HFF-Myc (cell line): ENCODE results near the gene ARAP1.

ENCODE experiments used
- DNase-seq: peaks from one replicate; pipeline ENCODE4 v3.0.0-alpha.2; 2011; ENCODE audit warnings: low read depth; ENCODE audit errors: extremely low read depth
- H3K4me3 ChIP-seq: replicated peaks from 2 replicates; pipeline ENCODE4 v1.5.1; 2011; ENCODE audit warnings: low read depth, mild to moderate bottlenecking, control low read depth, low read length
- TF ChIP-seq, protein P1 (sequence below): IDR thresholded peaks from 2 replicates; pipeline ENCODE4 v1.5.1; 2012; ENCODE audit warnings: mild to moderate bottlenecking, low read depth, low read length, control low read depth; ENCODE audit errors: missing control alignments

Gene ARAP1

DNA sequence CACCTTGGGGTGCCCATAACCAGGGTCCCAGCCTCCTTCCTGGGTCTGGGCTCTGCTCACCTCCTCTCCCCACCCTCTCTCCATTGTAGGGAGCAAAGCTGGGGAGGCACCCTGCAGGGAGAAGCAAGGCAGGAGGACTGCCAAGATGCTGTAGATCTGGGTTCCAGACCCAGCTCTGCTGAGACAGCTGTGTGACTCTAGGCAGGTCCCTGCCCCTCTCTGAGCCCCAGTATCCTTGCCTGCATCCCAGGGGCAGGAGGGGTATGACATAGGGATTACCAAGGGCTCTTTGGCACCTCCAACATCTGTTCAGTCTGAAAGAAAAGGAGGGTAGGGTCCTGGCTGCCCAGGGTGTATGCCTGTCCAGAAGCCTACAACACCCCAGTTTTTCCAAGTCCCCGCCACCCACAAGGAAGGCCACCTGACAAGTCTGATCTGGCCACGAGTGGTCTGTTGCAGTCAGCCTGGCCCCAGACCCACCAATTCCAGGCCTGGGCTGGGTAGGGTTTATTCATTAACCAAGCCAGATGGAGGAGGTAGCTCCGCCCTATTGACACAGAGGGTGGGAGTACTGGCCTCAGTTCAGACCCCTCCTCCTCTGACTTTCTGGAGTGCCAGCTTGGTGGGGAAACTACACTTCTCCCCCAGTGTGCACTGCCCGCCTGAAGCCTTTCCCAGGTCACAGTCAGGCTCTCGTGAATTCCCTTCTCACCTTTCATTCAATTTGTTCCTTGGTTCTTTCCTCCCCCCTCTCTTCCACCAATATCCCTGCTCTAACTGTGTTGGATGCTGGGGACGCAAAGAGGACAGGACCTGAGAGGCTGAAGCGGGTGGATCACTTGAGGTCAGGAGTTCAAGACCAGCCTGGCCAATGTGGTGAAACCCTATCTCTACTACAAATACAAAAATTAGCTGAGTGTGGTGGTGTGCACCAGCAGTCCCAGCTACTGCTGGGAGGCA is 26.6 kb upstream of the ARAP1 start:
- TF ChIP-seq, protein P1, sequence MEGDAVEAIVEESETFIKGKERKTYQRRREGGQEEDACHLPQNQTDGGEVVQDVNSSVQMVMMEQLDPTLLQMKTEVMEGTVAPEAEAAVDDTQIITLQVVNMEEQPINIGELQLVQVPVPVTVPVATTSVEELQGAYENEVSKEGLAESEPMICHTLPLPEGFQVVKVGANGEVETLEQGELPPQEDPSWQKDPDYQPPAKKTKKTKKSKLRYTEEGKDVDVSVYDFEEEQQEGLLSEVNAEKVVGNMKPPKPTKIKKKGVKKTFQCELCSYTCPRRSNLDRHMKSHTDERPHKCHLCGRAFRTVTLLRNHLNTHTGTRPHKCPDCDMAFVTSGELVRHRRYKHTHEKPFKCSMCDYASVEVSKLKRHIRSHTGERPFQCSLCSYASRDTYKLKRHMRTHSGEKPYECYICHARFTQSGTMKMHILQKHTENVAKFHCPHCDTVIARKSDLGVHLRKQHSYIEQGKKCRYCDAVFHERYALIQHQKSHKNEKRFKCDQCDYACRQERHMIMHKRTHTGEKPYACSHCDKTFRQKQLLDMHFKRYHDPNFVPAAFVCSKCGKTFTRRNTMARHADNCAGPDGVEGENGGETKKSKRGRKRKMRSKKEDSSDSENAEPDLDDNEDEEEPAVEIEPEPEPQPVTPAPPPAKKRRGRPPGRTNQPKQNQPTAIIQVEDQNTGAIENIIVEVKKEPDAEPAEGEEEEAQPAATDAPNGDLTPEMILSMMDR, result no peak
- DNase-seq, result no peak
- no peak overlapping the region for H3K4me3 ChIP-seq

DNA sequence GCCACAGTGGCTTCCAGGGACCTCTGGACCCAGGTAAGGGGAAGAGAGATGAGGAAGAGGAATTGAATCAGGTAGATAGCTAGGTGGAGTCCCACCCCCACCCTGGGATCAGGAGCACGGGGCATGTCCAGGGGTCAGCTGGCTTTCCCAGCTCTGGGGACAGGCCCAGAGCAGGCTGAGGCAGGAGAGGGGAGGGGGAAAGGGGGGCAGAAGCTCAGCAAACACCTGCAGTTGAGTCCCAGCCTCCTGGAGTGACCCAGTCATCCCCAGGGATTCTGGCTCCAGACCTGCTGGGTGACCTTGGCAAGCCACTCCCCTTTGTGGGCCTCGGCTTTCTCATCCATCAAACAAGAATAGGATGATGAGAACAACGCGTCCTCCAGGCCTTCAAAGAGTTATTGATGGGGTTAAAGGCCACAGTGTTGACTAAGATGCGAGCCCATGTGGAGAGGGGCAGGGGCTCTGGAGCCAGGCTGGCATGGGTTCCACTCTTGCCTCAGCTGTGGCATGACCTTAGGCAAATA is 25.6 kb upstream of the ARAP1 start:
- TF ChIP-seq, protein P1, result no peak
- no peak for DNase-seq
- no peak overlapping the region for H3K4me3 ChIP-seq

GRCh38 chr11:72776844-72777754 is 24.9 kb upstream of the ARAP1 start:
- no peak for DNase-seq
- TF ChIP-seq, protein P1, result no peak

GRCh38 chr11:72776117-72776843 is 24.1 kb upstream of the ARAP1 start:
- TF ChIP-seq, protein P1, result no peak
- no peak for DNase-seq
- no peak overlapping the region for H3K4me3 ChIP-seq

More at GRCh38 chr11:72776844-72777754, 24.9 kb upstream of the ARAP1 start:
- no peak overlapping the region for H3K4me3 ChIP-seq

- no peak for DNase-seq
- H3K4me3 ChIP-seq, result no peak overlapping the region
- TF ChIP-seq, protein P1, result no peak
Measured at GRCh38 chr11:72775288-72776110, 23.3 kb upstream of the ARAP1 start.

DNA sequence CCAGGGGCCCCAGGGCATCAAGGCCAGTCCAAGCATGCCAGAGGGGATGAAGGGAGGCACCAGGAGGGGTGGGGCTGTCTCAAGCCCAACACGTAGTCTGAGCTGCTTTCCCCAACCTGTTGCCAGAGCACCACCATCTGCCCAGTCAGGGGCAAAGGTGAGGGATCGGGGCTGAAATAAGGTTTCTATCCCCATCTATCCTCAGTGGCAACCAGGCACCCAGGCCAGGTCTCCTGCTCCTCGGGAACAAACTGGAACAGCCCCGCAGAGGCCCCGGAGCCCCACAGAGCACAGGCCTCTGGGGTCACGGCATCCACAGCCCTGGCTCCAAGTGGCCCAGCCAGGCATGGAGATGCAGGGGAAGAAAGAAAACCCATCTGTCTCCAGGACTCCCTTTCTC is 22.3 kb upstream of the ARAP1 start:
- DNase-seq, result no peak
- TF ChIP-seq, protein P1, result no peak

More for the DNA sequence above, 22.3 kb upstream of the ARAP1 start:
- H3K4me3 ChIP-seq, result no peak overlapping the region
